Stimulated activated naive B cell treated with anti-CD40 and anti-IgM and Interleukin-4, amounts not matched to agents 10 μg/mL and 1 μg/mL and 100 μg/mL, for 72 hours (primary cell): ENCODE measurements around the gene ZNF618.

Experiments used
- ATAC-seq, 2 donors: fragments of 150-1000 bp; cut with Tn5 transposase; replicated peaks; 2 replicates each; pipeline ENCODE4 v1.10.0; 2021; ENCODE audit warnings: moderate library complexity in 1 of 2
- DNase-seq: peaks from one replicate; pipeline ENCODE4 v3.0.0; 2021
- H3K27ac Mint-ChIP-seq: one replicate; pipeline ENCODE4 v1.8.0; 2022; ENCODE audit warnings: mild to moderate bottlenecking, mixed read lengths
- H3K27me3 Mint-ChIP-seq, 2 donors: one replicate each; pipeline ENCODE4 v1.8.0; 2022; ENCODE audit warnings: mixed read lengths in 2 of 2
- H3K36me3 Mint-ChIP-seq, 2 donors: one replicate each; pipeline ENCODE4 v1.8.0; 2022; ENCODE audit warnings: mixed read lengths in 2 of 2, mild to moderate bottlenecking in 1 of 2
- H3K4me1 Mint-ChIP-seq, 2 donors: one replicate each; pipeline ENCODE4 v1.8.0; 2022; ENCODE audit warnings: mixed read lengths in 2 of 2, mild to moderate bottlenecking in 1 of 2
- H3K4me3 Mint-ChIP-seq, 2 donors: one replicate each; pipeline ENCODE4 v1.8.0; 2022; ENCODE audit warnings: mild to moderate bottlenecking in 2 of 2, mixed read lengths in 2 of 2, moderate library complexity in 1 of 2
- H3K9me3 Mint-ChIP-seq, 2 donors: one replicate each; pipeline ENCODE4 v1.8.0; 2022; ENCODE audit warnings: mixed read lengths in 2 of 2, mild to moderate bottlenecking in 1 of 2

The ZNF618 gene

DNA sequence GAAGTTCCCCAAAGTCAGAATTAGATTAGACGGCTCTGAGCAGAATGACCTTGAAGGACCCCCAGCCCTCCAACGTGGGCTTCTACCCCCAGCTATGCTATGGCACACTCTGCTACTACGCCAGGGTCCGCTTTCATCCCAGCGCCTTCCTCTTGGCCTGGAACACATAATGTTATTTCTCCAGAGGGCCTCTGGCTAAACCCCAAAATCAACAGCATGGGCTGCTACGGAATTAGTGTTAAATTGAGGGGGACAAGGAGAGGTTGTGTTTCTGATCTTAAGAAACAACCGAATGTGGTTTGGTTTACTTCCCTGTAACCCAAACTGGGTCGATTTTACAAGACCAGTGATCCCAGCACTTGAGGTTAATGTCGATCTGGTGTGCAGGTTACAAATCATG lies 97.1 kb downstream of the ZNF618 start:
- Mint-ChIP-seq H3K4me3 (no peak overlapping the region), H3K27me3 (no peaks in the 10 kb centered on the region), H3K9me3 (peaks cover 0 to 3% of the 10 kb centered on the region in 2 donors), H3K4me1 (no peaks in the 10 kb centered on the region), H3K36me3 (peaks cover 4 to 8% of the 10 kb centered on the region in 2 donors), H3K27ac (no peak overlapping the region)
- DNase-seq, result no peak
- no peak for ATAC-seq

DNA sequence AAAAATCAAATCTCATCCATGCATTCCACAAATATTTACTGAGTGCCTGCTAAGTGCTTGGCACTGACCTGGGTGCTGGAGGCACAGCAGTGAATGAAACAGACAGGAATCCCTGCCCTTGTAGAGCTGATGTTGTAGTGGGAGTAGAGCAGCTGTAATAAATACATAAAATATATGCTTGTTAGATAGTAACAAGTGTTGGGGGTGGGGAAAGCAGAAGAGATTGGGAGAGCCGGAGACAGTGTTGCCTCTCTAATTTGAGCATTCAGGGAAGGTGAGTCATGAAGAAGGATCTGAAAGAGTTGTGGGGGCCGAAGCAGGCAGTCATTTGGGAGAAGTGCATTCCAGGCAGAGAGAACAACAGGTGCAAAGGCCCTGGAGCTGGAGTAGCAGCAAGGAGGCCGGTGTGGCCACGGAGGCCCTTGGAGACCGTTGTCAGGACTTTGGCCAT lies 97.9 kb downstream of the ZNF618 start:
- Mint-ChIP-seq H3K27me3 (no peaks in the 10 kb centered on the region), H3K4me1 (no peaks in the 10 kb centered on the region), H3K27ac (no peak overlapping the region), H3K36me3 (peaks cover 4 to 8% of the 10 kb centered on the region in 2 donors), H3K4me3 (no peak overlapping the region), H3K9me3 (peaks cover 0 to 3% of the 10 kb centered on the region in 2 donors)
- no peak for DNase-seq
- ATAC-seq, result no peak

DNA sequence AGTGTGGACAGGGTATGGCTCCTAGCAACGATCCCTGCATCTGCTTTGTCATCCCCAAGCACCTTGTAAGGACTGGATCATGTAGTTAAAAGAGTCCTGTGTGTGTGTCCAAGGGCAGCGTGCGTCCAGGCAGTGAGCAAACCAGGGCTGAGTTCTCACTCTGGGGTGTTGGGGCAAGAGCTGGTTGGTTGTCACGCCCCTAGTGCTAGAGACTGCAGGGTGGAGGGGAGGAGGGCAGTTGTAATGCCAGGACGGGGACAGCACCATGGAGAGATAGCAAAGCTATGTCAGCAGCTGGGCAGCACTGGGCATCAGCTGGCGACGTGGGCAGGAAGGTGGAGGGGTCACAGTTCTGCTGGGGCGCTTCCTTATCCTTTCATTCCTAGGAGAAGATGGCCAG lies 100.8 kb downstream of the ZNF618 start:
- Mint-ChIP-seq H3K27ac (no peak overlapping the region), H3K4me3 (no peak overlapping the region), H3K36me3 (no peaks in the 10 kb centered on the region), H3K9me3 (no peaks in the 10 kb centered on the region), H3K27me3 (no peaks in the 10 kb centered on the region), H3K4me1 (no peaks in the 10 kb centered on the region)
- ATAC-seq (no peak), DNase-seq (no peak)

DNA sequence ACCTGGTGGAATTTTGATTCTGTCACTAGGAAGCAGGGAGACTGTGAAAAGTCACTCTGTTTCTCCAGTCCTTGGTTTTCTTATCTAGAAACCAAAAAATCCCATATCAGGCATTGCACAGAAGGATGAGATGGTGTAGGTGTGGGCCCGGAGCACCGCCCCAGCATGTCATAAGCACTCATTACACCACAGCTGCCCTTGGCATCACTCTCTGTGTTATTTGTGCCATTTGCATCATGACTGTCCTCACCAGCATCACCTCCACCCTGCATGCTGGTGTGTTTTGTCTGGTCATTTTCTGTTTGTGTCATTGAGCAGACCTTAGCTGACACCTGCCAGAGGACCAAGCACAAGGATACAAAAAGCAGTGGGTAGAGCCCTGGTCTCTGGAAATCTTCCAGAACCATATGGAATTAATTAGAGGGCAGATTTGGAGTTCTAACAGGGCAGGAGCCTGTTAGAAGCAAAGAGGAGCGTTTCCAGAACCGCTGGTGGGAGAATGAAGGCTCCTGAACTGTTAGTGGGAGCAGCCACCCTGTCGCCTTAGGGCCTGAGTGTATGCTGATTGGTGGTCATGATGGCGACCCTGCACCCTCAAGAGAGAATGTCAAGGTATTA lies 102.7 kb downstream of the ZNF618 start:
- no peak for ATAC-seq
- Mint-ChIP-seq H3K9me3 (no peaks in the 10 kb centered on the region), H3K27ac (no peak overlapping the region), H3K36me3 (no peaks in the 10 kb centered on the region), H3K4me3 (no peak overlapping the region), H3K4me1 (no peaks in the 10 kb centered on the region), H3K27me3 (no peaks in the 10 kb centered on the region)
- DNase-seq, result no peak

DNA sequence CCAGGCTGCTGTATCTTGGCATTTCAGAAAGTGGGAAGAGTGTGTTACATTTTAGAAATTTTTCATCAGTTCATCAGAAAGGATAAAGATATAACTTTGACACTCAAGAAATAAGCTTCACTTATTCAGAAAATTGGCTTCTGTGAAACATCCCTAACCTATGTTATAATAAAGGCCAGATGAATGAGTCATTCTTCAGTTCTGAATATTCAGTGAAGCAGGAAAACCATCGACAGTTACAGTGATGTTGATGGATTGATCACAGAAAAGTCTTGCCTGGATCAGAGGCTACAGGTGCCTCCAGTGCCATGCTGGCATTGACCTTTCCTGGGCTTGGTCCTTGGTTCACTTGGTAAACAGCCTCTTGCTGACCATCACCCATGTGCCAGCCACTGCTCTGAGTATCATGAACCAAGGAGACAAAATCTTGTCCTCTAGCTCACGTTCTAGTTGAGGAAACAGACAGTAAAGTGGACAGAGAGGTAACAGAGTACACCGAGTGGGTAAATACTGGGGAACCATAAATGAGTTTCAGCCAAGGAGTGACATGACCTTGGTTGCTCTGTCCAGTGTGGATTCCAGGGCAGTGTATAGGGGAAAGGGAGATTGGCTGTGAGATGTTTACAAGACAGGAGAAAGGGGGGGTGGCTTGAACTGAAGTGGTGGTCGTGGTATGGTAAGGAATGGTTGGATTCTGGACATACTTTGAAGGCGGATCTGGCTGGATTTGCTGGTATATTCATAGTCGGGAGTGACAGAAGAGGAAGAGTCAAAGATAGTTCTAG lies 103.4 kb downstream of the ZNF618 start:
- DNase-seq (no peak), ATAC-seq (no peak)
- no peaks in the 10 kb centered on the region for H3K9me3 Mint-ChIP-seq
- no peaks in the 10 kb centered on the region for H3K27me3 Mint-ChIP-seq
- H3K4me1 Mint-ChIP-seq, result no peaks in the 10 kb centered on the region
- H3K27ac Mint-ChIP-seq, result no peak overlapping the region
- H3K4me3 Mint-ChIP-seq, result no peak overlapping the region
- no peaks in the 10 kb centered on the region for H3K36me3 Mint-ChIP-seq

DNA sequence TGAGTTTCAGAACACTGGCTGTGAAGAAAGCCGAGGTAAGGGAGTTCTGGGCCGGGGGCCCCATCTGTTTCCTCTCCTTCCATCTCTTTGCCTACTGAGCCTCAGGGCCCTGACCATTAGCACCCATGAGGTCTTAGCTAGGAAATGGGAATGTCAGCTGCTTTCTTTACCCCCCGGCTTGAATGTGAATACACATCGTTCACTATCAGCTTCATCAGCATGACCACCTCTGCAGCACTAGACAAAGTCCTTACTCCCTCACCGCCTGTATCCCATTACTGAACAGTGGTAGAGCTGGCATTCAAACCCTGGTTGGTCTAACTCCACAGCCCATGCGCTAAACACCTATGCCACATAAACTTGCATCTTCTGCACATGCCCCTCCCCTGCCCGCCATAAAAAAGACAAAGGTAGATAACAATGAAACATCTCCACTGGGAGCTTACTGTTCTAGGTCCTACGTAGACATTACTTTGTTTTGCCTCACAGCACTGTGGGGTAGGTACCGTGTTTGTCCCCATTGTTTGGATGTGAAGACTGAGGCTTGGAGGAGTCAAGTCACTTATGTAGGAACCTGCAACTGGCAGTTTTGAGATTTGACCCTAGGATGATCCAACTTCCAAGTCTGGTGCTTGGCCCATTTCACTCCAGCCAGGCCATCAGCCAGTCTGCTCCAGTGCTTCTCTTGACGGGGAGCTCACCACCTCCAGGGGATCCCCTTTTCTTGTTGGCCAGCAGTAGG lies 108.7 kb downstream of the ZNF618 start:
- H3K9me3 Mint-ChIP-seq, result no peaks in the 10 kb centered on the region
- DNase-seq (no peak), ATAC-seq (no peak)
- no peak overlapping the region for H3K27ac Mint-ChIP-seq
- H3K27me3 Mint-ChIP-seq, result no peaks in the 10 kb centered on the region
- no peak overlapping the region for H3K4me3 Mint-ChIP-seq
- peaks cover 3 to 10% of the 10 kb centered on the region in 2 donors for H3K36me3 Mint-ChIP-seq
- no peaks in the 10 kb centered on the region for H3K4me1 Mint-ChIP-seq

DNA sequence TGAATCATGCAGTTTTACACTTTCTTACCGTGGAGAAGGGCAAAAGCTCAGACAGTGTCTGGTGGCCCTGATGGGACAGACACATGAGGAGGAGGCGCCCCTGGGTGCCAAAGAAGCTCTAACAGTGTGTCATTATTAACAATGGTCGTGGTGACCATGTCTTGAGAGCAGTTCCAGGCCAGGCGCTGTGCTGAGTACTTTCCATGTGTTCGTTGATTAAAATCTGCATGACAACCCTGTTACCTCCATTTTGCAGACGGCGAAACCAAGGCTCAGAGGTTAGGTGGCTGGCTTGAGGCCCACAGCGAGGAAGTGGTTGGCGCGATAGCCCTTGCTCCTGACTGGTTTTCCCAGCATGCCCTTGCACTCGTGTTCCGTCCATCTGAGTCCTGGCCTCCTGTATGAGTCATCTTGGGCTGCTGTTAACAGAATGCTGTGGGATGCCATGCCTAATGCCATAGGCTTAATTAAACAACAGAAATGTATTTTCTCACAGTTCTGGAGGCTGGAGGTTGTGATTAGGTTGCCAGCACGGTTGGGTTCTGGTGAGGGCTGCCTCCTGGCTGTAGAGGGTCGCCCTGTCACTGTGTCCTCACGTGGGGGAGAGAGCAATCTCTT lies 110.0 kb downstream of the ZNF618 start:
- no peaks in the 10 kb centered on the region for H3K4me1 Mint-ChIP-seq
- peaks cover 3 to 14% of the 10 kb centered on the region in 2 donors for H3K36me3 Mint-ChIP-seq
- no peaks in the 10 kb centered on the region for H3K9me3 Mint-ChIP-seq
- H3K27ac Mint-ChIP-seq, result no peak overlapping the region
- no peak for ATAC-seq
- H3K4me3 Mint-ChIP-seq, result no peak overlapping the region
- no peak for DNase-seq
- H3K27me3 Mint-ChIP-seq, result no peaks in the 10 kb centered on the region

DNA sequence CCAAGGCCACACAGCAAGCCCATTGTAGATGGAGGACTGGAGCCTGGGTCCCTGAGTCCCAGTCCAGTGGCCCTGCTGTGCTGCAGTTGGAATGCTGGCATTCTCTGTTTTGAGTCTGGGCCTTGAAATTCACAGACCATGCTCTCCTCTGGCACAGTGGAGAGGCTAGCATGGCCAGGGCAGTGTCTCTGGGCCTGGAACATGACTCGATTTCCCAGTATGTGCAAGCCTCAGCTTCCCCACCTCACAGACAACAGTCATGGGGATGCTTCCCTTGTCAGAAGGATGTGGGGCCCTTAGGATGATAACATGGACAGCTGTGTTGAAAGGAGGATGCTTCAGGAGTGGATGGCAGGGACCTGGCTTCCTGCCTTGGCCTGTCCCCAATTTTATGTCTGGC lies 110.8 kb downstream of the ZNF618 start:
- no peak overlapping the region for H3K4me3 Mint-ChIP-seq
- H3K9me3 Mint-ChIP-seq, result no peaks in the 10 kb centered on the region
- H3K4me1 Mint-ChIP-seq, result peaks cover 0 to 4% of the 10 kb centered on the region in 2 donors
- DNase-seq, result no peak
- no peak overlapping the region for H3K27ac Mint-ChIP-seq
- H3K27me3 Mint-ChIP-seq, result no peaks in the 10 kb centered on the region
- H3K36me3 Mint-ChIP-seq, result peaks cover 3 to 14% of the 10 kb centered on the region in 2 donors
- ATAC-seq, result no peak

DNA sequence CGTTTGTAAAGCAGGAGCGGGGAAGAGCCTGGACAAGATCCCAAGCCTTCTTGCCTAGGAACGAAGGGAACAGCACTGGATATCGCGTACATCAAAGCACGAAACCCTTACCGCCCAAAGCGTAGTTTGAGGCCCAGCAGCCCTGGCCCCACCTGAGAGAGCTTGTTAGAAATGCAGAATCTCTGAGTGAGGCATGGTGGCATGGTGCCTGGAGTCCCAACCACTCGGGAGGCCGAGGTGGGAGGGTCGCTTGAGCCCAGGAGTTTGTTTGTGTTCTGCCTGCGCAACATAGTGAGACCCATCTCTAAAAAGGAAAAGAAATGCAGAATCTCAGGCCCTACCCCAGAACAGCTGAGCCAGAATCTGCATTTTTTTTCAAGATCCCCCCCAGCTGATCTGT lies 111.4 kb downstream of the ZNF618 start:
- no peak for DNase-seq
- no peak for ATAC-seq
- no peaks in the 10 kb centered on the region for H3K27me3 Mint-ChIP-seq
- H3K36me3 Mint-ChIP-seq, result peaks cover 3 to 14% of the 10 kb centered on the region in 2 donors
- H3K4me3 Mint-ChIP-seq, result no peak overlapping the region
- H3K27ac Mint-ChIP-seq, result no peak overlapping the region
- H3K4me1 Mint-ChIP-seq, result peaks cover 4 to 10% of the 10 kb centered on the region in 2 donors
- H3K9me3 Mint-ChIP-seq, result no peaks in the 10 kb centered on the region

DNA sequence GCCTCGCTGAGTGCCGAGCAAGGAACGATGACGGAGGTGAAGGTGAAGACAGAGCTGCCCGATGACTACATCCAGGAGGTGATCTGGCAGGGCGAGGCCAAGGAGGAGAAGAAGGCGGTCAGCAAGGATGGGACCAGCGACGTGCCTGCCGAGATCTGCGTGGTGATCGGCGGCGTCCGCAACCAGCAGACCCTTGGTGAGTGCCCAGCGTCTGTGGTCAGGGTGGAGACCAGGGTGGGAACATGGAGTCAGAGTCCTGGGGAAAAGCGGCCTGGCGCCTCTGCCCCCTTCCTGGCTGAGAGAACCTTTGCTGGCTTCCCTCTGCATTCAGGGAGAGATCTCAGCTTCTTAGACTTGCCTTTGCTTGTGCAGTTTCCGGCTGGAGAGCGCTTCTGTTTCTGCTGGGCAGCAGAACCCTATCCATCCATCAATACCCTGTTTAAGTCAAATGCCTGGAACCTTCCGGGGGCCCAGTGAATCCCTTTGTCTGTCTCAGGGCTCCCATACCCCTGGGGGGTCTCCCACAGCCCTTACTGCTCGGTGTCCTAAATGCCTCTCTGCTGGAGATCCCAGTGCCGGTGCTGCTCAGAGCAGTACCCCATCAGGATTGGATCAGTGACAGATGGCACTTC lies 112.4 kb downstream of the ZNF618 start:
- peaks cover 12 to 19% of the 10 kb centered on the region in 2 donors for H3K4me1 Mint-ChIP-seq
- DNase-seq (no peak), ATAC-seq (no peak)
- peaks cover 3 to 14% of the 10 kb centered on the region in 2 donors for H3K36me3 Mint-ChIP-seq
- H3K27me3 Mint-ChIP-seq, result no peaks in the 10 kb centered on the region
- H3K4me3 Mint-ChIP-seq, result no peak overlapping the region
- no peaks in the 10 kb centered on the region for H3K9me3 Mint-ChIP-seq
- H3K27ac Mint-ChIP-seq, result no peak overlapping the region

DNA sequence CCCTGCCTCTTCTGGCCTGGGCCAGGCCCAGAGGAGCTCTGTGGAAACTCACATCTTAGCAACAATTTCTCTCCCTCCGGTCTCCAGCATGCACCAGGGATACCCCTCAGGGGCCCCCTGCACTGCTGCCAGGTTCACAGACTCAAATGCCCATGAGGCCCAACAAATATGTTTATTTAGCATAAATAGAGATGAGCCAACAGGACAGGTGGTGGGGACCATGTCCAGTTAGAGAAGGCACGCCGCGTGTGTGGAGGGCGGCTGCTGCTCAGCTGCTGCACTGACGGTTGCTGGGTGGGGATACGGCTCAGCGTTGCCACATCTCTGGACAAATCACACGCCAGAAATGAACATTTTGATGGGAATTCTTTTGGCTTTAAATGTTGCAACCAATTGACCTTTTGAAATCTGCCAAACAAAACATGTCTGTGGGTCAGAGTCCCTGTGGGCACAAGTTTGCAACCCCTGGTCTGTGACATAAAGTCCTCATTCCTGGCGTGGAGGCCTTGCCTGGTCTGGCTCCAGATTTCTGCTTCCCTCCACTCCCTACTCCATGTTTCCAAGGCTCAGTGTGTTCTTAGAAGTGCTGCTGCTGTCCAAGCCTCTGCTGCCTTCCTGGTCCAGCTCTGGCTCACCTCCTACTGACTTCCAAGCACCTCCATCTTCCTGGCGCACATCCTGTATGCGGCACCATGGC lies 113.1 kb downstream of the ZNF618 start:
- Mint-ChIP-seq H3K9me3 (no peaks in the 10 kb centered on the region), H3K36me3 (peaks cover 3 to 14% of the 10 kb centered on the region in 2 donors), H3K4me1 (peaks cover 19 to 26% of the 10 kb centered on the region in 2 donors), H3K4me3 (no peak overlapping the region), H3K27ac (no peak overlapping the region), H3K27me3 (no peaks in the 10 kb centered on the region)
- DNase-seq, result no peak
- no peak for ATAC-seq

DNA sequence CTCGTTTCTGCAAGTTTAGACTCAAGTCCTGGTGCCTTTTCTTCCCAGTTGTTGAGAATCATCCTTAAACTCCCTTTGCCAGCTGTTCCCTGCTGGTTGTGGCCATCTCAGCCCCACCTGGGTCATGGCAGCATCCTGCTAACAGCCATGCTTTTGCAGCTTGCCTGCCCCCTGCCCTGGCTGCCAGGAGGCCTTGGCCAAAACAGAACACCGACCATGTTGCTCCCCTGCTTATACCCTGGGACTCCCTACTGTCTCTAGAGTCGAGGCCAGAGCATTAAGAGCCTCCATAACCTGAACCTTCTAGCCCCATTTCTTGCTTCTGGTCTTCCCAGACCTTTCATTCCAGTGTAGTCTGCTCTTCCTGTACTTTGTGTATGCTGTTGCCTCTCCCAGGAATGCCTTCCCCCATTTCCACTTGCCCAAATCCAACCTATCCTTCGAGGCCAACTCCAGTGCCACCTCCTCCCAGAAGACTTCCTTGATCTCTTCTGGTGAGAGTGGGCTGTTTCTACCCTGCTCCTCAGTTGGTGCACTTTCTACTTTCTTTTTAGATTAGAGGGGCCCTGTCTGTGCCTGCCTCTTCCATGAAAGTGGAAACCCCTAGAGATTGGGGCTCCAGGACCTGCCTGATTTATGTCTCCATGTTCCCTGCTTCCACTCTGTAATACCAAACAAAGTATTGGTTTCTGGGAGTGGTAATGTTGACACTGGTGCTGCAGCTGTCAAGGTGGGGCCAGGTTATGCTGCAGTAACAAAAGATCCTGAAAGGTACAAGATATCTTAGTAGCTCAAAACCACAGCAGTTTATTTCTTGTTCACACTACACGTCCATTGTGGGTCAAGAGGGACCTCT lies 113.8 kb downstream of the ZNF618 start:
- Mint-ChIP-seq H3K27ac (peak overlapping the region; percentile 0), H3K36me3 (peaks cover 3 to 14% of the 10 kb centered on the region in 2 donors), H3K4me3 (no peak overlapping the region), H3K9me3 (no peaks in the 10 kb centered on the region), H3K27me3 (no peaks in the 10 kb centered on the region), H3K4me1 (peaks cover 21 to 30% of the 10 kb centered on the region in 2 donors)
- DNase-seq (no peak), ATAC-seq (no peak)

DNA sequence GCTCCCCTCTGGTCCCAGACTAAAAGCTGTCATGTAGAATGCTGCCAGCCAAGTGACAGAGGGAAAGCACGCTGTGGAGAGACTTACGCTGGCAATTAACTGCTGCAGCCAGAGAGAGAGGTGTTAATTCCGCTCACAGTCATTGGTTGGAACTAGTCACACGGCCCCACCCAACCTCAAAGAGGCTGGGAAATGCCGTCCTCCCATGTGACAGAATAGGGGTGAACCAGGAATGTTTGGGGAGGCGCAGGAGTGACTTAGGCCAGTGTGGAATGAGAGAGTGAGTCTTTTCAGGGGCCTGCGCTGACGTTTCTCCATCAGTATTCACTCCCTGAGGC lies 114.4 kb downstream of the ZNF618 start:
- DNase-seq (no peak), ATAC-seq (no peak)
- peaks cover 3 to 14% of the 10 kb centered on the region in 2 donors for H3K36me3 Mint-ChIP-seq
- H3K27ac Mint-ChIP-seq, result no peak overlapping the region
- H3K4me3 Mint-ChIP-seq, result no peak overlapping the region
- H3K9me3 Mint-ChIP-seq, result no peaks in the 10 kb centered on the region
- H3K4me1 Mint-ChIP-seq, result peaks cover 21 to 30% of the 10 kb centered on the region in 2 donors
- no peaks in the 10 kb centered on the region for H3K27me3 Mint-ChIP-seq
